ENCODE data around the gene ARMH2.

ARMH2 gene

DNA sequence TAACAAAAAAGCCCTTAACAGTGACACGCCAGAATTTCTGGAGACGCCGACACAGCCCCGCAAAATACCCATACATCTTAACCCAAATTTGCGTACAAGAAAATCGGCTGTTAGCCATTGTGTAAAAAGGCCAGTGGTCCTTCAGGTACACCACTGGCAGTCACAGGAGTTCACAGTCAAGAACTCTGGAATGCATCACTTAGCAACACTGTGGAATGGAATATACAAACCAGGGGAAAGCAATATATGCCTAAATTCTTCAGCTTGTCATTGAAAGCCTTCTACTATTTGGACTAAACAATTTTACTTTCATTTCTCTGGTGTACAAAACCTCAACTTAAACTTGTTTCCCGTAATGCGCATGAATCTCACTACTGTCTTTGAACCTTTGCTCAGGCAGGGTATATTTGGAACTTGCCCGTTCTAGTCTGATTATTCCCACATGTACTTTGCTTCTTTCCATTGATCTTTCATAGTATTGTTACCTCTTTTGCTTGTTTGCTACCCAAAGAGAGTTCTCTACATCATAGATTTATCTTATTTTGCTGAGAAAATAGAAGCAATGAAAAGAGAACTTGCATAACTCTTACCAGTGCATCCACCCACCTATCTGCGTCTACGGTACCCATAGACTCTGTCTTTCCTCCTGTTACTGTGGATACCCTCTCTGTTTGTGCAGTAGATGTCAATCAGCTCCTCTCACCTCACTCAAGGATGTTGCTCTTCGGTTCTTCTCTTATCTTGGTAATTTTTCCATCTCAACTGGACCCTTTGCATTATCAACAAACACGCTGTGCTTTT, at the start of gene ARMH2:
Gene ARMH2 (minus strand): TSS at position 178 of the 801 bp plus-strand sequence. CDS start 60 bp downstream, at position 118.
- no peak for DNase-seq

DNA sequence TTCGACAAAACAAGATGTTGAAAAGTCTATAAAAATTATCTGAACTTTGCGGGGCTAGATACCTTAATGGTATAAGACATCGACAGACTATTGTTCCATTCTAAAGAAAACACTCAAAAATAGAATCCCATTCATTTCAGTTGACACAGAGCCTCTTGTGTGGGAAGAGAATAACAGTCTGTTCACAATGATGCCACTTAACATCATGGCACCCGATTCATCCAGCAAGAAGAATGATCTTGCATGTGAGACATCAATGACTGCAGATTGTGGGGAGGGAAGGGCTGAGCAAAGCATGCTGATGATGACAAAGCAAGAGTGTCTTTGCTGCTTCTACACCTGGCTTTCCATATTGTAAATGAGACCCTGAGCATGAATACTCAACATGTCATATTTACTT, 49.7 kb upstream of the ARMH2 start:
- DNase-seq = no peak

DNA sequence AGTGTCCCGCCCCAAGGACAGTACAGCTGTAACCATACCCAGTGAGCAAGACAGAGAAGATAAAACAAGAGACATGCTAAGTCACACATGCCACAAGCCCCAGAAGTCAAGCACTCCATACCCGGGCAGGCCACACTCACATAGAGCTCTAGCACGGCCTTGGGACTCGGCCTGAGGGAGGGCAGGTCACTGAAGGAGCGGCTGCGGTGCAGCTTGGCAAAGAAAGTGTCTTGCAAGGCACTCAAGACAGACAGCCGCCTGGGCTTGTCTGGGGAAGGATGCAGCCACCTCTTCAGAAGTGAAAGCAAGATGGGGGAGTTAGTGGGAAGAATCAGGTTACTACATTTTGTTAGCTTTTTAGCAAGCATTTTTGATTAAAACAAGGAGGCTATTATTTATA, 48.7 kb upstream of the ARMH2 start:
- no peak for DNase-seq

DNA sequence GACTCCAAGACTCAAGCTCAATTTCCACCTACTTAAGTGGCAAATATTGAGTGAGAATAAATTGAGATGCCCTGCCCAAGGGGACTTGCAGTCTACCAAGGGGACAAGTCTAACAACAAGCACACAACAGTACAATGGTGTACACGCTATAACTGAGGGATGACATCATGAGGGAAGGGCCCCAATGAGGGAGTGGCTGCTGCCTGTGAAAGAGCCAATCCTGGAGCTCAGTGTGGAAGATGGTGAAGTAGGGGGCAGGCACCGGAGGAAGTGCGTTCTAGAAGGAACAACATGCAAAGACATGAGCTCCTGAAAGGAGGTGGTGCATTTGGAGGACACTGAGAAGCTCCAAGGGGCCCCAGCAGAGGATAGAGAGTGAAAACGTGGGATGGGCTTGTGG, 46.9 kb upstream of the ARMH2 start:
- DNase-seq = no peak

DNA sequence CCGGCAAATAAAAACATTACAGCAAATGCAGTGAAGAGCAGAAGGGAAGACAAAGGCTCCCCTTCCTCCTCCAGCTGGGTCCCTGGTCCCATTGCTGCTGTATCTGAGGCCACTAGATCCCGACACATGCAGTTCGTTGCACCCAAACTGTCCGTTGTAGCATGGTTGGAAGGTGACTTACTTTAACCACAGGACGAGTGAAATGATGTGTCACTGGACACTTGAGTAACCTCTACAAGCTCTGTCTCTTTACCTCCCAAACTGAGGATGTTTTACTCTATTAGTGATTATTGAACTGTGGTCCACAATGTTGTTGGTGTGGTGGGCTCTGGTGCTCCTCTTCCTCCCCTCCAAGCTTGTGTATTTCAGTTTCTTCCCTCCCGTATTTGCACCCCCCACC, 46.2 kb upstream of the ARMH2 start:
- no peak for DNase-seq

DNA sequence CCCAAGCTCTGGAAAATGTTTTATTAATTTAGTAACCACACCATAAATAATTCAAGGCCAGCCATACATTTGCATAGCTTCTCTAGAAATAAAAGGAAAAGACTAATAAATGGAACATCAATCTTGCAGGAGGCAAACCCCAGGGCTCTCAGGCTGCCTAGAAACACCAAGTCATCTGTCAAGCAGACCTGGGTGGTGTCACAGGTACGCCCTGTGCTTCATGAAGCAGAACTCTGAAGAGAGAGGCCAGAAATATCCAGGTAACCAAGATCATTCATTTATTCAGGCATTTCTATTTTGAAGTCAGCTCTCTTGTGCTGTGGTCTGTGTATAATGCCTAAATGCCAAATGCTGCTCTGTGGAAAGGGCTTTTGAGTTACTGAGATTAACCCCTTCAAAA, 45.3 kb upstream of the ARMH2 start:
- no peak for DNase-seq

DNA sequence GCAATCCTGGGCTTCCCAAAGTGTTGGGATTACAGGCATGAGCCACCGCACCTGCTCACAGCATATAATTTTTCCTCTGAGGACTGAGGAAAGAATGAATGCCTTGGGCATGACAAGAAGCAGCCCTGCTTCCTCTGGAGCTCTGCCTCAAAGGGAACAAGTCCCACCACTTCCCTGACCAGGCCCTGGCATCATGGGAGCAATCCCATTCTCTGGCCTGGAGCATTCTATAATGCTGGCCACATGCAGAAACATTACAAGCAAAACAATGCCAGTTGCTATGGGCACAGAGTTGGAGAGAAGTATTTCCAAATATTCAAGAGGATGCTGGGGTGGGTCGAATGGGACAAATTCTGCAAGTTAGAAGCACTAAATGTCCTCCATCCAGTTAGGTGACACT, 41.5 kb upstream of the ARMH2 start:
- DNase-seq = no peak

DNA sequence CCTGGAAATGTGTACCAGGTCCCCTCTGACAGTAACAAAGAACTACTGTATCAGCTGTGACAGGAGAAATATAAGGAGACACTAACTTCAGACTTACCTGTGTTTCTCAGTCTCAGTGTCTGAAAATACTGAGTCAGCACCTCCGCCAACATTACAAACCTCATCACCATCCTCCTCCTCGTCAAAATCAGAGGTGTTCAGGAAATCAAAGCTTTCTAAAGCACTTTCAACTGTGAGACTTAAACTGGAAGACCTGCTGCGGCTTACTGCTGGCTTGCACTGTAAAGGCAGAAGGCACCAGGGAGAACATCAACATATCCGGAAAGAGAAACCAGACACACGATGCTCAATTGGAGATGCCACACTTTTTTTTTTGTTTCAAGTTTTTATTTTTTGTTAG, 40.3 kb upstream of the ARMH2 start:
- DNase-seq = peak; percentile 26

DNA sequence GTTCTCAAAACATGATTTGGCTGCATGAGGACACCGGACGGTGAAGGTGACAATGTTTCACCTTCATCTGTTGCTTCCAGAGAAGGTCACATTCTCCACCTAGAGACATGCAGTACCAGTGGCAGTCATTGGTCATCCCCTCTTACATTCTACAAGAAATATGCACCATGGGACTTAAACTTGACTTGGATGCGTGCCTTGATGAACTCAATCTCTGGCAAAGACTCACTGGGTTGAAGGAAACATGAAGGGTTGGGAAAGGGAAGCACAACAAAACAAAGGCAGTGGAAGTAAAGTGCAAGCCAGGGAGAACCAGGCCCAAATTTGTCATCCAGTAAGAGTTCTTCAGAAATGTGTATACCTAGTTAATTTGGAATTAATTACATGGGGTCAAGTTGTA, 39.4 kb upstream of the ARMH2 start:
- no peak for DNase-seq

DNA sequence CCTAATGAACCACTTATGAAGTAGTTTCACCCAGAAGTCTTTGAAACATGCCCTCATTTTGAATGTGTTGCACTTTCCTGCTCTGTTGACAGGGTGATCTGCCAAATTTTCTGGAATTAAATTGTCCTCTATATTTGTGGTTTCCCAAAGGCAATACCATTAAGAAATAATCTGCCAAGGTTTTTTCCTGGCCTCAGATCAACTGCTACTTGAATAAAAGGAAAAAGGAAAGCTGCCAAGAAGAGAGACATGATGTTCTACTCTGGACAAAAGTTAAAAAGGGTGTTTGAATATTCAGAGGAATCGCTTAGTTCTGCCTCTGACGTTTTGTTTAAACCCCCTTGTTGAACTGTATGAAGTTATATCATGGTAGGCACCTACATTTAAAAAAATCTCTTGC, 37.4 kb upstream of the ARMH2 start:
- no peak for DNase-seq

DNA sequence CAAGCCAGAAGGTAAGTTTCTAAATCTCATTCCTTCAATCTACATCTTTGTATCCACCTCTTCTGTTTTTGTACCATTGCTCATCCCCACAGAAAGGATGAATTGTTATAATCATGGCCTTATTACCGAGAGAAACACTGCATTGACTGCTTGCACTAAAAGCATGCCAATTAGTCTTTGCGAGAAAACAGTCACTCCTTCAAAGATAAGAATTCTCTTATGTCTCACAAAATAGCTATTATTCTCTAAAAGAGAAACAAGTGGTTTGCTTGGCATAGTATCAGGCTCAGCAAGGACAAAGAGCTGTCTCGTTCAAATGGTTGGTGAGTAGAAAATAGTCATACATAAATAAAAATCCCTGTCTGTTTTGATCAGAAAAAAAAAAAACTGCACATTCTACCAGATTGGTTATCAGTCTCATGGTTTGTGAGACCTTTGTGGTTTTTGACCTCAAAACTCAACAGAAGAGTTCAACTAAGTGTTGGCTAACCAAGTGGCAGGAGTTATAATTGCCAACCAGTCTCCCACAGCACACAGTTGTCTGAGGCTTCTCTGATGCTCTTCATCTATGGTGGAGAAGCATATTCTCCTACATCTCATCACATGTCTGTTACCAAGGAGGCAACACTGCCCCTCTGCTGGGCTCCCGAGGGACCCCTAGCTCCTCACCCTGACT, 35.1 kb upstream of the ARMH2 start:
- no peak for DNase-seq

DNA sequence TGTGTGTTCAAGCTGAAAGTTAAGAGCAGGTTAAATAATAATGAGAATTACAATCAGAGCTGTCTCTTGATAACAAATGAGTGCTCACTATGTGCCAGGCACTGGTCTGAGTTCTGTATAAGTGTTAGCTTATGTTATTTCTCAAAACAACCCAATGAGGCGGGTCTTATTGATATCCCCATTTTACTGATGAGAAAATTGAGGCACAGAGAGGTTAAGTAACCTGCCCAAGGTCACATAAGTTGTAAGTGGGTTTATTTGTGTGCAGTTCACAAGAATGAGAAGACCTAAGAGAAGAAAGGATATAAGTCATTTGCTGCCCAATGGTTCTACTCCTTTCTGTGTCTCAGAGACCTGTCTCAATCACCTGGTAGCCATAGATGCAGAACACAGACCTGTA, 34.1 kb upstream of the ARMH2 start:
- DNase-seq = no peak

DNA sequence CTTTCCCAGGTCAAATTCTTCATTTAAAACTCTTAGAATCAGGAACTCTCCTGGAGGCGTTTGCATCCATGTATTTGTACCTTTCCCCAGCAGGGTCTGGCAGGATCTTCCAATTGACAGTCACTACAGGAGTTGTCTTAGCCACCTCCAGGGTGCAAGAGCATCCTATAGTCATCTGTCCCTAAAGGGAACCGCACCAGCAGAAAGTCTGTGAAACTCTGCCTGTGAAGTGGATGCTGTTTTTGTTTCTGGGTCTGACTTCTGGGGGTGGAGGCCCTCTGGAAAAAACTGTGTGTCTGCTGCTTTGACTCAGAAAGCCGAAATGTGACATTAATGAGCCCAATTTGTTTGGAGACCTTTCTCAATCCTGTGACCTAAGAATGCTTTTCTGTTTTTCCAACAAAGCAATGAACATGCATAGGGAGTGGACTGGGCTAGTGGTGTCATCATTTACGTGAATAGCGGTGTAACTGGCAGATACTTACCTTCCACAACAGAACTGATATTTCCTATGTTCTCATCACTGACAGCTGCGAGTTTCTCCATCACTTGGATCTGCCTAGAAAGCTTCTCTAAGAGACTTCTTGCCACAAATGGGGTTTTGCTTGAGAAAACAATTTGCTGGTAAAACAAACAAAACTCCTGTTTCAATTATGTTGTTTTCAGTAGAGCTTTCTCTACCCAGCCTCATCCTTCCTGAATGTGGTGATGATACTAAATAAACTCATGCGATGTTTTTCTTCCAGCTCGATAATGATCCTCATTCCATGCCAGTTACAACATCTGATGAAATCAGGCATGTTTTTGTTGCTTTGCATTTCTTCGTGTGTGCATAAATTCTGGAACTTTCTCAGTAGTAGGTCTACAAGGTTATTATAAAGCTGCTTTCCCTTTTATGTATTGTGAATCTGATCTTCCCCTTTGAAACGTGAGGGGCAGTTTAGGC, 33.3 kb upstream of the ARMH2 start:
- DNase-seq = no peak

DNA sequence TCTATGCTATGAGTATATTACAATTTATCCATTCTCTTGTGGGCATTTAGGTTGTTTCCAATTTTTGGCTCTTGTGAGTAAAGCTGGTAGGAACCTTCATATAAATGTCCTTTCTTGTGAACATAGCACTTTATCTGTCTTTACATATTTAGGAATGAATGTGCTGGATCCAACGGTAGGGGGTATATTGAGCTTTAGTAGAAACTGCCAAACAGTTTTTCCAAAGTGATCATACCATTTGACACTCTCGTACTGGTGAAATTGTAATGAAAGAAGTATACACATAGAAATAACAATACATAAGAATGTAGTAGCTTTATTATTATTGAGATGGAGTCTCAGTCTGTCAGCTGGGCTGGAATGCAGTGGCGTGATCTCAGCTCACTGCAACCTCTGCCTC, 30.9 kb upstream of the ARMH2 start:
- DNase-seq = no peak

DNA sequence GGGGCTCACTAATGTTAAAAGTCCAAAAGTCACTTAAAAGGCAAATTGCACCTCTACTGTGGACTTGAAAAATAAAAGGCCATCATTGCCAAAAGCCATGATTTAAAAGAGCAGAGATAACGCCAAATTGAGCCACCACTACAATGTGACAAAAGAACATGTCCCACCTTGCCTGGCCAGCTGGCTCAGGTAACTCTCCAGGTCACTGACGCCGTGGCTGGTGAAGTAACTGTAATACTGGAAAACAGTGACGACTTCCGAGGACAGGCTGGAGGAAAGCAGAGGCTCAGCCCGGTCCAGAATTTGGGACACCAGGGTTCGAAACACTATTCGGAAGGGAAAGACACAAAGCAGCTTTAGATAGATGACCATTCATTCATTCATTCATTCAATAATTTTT, 29.3 kb upstream of the ARMH2 start:
- no peak for DNase-seq

DNA sequence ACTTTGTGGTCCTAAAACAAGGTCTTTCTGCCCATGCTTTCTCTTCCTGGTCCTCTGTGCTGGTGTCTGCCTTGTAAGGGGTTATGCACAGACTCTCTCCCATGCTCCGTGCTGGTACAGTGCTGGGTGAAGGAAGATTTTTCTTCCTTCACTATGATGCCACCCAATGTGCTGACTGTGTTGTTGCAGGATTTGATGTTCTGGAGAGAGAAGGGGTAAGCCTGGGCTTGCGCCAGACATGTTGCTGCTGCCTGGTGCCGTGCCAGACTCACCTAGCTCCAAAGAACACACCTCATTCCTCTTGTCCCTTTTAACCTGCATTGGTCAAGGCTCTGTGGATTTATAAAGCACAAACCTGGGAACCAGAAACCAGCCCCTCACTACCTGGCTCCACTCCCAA, 28.4 kb upstream of the ARMH2 start:
- DNase-seq = no peak

DNA sequence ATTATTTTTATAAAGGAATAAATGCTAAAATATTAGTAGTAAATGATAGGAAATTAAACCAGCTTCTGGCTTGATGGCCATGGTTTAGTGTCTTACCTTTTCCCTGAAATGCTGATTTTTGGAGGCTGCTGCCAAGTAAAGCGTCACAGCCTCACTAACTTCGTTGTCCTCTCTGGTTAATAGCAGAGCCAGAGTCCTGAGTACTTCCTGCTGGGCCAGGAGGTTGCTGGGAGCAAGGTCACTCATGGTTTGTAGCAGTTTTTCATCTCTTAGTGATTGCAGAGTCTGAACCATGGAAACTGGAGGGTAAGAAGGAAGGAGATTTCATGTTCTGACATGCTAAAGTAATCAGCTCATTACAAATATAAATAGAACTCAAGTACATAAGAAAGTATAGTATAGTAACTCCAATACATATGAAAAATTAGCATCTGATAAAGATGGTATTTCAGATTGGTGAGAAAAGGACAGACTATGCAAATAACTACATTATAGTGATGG, 26.5 kb upstream of the ARMH2 start:
- no peak for DNase-seq

DNA sequence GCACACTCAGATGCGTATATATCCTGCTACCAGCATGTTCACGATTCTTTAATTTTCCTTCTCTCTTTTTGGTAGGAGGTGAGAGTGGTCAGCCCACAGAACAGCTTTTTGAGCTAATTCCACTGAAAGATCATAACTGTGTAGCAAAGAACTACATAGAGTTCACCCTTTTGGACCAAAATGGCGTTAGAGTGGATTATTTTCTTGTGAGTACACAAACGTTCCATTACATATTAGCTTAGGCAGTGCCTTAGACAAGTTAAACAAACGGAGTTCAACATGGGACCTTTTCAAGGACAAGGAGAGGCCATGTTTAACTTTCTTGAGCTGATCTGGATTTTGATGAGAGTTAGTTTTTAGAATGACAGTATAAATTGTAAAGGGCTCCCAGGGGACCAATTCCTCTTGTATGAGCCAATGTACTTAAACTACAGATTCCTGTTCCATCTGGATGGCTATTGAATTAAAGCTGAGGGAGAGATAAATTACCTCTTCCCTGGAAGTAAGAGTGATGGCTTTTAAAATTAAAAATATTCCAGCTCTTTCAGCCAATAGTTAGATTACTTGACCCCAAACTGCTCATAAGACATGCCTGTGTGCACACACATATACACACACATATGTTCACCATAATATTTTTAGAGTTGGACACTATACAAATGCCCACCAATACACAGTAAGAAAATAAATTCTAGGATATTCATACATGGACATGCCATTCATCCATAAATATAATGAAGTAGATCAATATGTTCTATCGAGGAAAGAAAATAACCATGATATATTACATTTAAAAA, 25.6 kb upstream of the ARMH2 start:
- DNase-seq = no peak

DNA sequence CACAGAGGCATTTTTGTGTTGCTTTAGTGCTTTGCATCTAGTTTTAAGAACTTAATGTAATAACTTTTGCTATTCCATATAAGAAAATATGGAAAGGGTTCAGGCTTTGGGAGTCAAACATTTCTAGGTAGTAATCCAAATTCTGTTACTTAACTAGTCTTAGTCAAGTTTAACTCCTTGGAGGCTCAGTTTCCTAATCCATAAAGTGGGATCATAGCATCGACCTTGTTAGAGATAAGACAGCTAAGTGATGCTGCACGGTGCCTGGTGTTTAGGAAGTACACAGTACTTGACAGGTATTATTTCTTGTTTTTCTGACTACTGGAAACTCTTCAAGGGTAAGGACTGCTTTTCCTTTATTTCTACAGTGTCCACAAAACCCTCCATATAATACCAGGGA, 24.5 kb upstream of the ARMH2 start:
- DNase-seq = no peak

DNA sequence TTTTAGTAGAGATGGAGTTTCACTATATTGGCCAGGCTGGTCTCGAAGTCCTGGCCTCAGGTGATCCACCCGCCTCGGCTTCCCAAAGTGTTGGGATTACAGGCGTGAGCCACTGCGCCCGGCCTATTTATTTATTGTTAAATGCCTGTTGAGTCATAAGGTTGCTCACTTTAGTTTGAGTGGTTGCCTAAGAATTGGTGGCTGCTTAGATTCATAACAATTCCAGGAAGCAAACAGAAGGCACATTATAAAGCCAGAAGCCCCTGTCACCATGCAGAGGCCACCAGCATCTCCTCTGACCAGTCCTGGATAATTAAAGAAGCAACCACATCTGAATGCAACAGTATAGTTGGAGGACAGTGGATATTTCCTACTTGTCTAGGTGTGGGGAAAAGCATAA, 24.0 kb upstream of the ARMH2 start:
- no peak for DNase-seq

DNA sequence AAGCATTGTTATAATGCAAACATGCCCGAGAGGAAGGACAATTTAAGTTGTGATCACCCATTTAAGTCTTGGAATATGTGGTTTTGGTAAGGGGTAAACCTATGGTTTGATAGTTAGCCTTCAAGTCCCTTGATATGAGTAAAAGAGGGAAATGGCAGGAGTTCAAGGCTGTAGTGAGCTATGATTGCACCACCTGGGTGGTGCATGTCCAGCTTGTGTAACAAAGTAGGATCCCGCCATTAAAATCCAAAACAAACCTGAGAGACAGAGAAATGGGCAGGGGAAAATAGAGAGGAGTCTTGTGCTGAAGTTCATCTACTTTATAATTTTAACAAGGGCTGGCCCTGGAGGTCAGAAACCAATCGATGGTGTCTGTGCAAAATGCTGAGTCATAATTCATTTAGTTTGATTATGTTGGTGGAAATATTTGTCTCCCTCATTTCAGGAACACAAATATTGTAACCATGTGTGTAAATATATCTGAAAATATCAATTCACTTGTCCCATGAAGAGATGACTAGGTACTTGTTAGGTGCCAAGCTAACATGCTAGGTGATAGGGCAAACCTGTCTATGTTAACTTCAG, 23.2 kb upstream of the ARMH2 start:
- DNase-seq = no peak

DNA sequence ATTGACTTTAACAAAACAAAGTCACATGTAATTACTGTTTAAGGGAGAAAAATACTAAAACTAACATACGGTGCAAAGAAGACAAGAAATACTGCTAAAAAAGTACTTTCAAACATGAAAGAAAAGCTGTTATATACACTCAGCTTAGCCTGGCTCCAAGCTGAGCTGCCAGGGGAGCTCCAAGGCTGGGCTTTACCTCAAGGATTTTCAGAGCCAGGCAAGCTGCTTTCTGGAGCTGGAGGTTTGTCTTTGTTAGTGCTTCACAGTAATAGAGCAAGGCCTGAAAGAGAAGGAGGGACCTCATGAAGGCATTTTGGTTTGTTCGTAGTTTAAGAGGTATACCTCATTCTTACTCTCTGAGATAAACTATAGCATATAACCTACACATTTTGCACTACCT, 19.6 kb upstream of the ARMH2 start:
- no peak for DNase-seq
